ENCODE measurements around the gene MAGEA2B. TPM values are rescaled to one million over a fixed set of nuclear protein-coding genes. Genes with fewer than 3 reads are reported as not detected.
"Not testable (repeated sequence)": the region's sequence is repeated elsewhere in the genome, so short reads cannot be mapped to it uniquely, and the experiment has no call there.

Gene MAGEA2B
- total and polyA plus RNA-seq, 11 donors, result not detected

- DNase-seq (no peak), ATAC-seq (no peak)
- 83 to 91% (median 87%) methylated on average over 7 to 12 of the region's 12 CpGs for WGBS, 4 donors
- intact Hi-C loops (cut with DNase I), result no loop called here
- Histone ChIP-seq H3K27ac (no peak overlapping the region), H3K4me1 (no peaks in the 10 kb centered on the region), H3K9me3 (no peaks in the 10 kb centered on the region), H3K36me3 (no peaks in the 10 kb centered on the region), H3K27me3 (no peaks in the 10 kb centered on the region), H3K4me3 (no peak overlapping the region)
- no peak for TF ChIP-seq CTCF (IDR thresholded peaks at IDR 0.05)
- no peak for TF ChIP-seq POLR2A (IDR thresholded peaks at IDR 0.05)
Measured at GRCh38 chrX:152735860-152736511, 21.6 kb downstream of the MAGEA2B start.

GRCh38 chrX:152736528-152736927 is 22.1 kb downstream of the MAGEA2B start:
- H3K4me1 ChIP-seq; H3K4me3 ChIP-seq; H3K9me3 ChIP-seq; intact Hi-C loops (cut with DNase I); H3K27ac ChIP-seq; DNase-seq; ATAC-seq; H3K27me3 ChIP-seq; H3K36me3 ChIP-seq: not testable (repeated sequence)
- WGBS, 4 donors, result 80 to 88% (median 84%) methylated on average over 12 of the region's 12 CpGs

- 74 to 91% (median 81%) methylated on average over 5 of the region's 5 CpGs for WGBS, 4 donors
- H3K9me3 ChIP-seq, result no peaks in the 10 kb centered on the region
- DNase-seq (no peak), ATAC-seq (no peak)
- no peaks in the 10 kb centered on the region for H3K4me1 ChIP-seq
- no peak for TF ChIP-seq POLR2A (IDR thresholded peaks at IDR 0.05)
- no peak for TF ChIP-seq CTCF (IDR thresholded peaks at IDR 0.05)
- peaks cover 0 to 4% (median 0%) of the 10 kb centered on the region in 9 donors for H3K27me3 ChIP-seq
- no peak overlapping the region for H3K27ac ChIP-seq
- H3K36me3 ChIP-seq, result no peaks in the 10 kb centered on the region
- intact Hi-C loops (cut with DNase I), result no loop called here
- H3K4me3 ChIP-seq, result no peak overlapping the region
Measured at GRCh38 chrX:152738560-152738959, 24.1 kb downstream of the MAGEA2B start.

- H3K27ac ChIP-seq; H3K4me1 ChIP-seq; ATAC-seq; DNase-seq; H3K4me3 ChIP-seq; H3K27me3 ChIP-seq; intact Hi-C loops (cut with DNase I); H3K9me3 ChIP-seq; H3K36me3 ChIP-seq: not testable (repeated sequence)
- no CpG with 5 or more reads among the region's 35 CpGs for WGBS, 4 donors
Measured at GRCh38 chrX:152753686-152754650, 39.5 kb downstream of the MAGEA2B start, which contains the start of gene MAGEA2. MAGEA2 (minus strand) TSS chrX:152753842; CDS start chrX:152751363, 2,479 bp downstream.

GRCh38 chrX:152754871-152755270 is 40.4 kb downstream of the MAGEA2B start:
- H3K27ac ChIP-seq, result not testable (repeated sequence)

GRCh38 chrX:152758918-152759317 is 44.5 kb downstream of the MAGEA2B start, which contains the start of gene CSAG3:
CSAG3 (plus strand) TSS chrX:152759218.
- H3K36me3 ChIP-seq; H3K27me3 ChIP-seq; intact Hi-C loops (cut with DNase I); H3K4me1 ChIP-seq; ATAC-seq; DNase-seq; H3K4me3 ChIP-seq; H3K27ac ChIP-seq; H3K9me3 ChIP-seq: not testable (repeated sequence)
- WGBS, 4 donors, result no CpG with 5 or more reads among the region's 2 CpGs

More at GRCh38 chrX:152754871-152755270, 40.4 kb downstream of the MAGEA2B start:
- H3K4me3 ChIP-seq; H3K4me1 ChIP-seq; H3K9me3 ChIP-seq; H3K27me3 ChIP-seq; intact Hi-C loops (cut with DNase I); ATAC-seq; H3K36me3 ChIP-seq; DNase-seq: not testable (repeated sequence)
- no CpG with 5 or more reads among the region's 5 CpGs for WGBS, 4 donors

GRCh38 chrX:152759544-152759943 is 45.1 kb downstream of the MAGEA2B start:
- DNase-seq; H3K9me3 ChIP-seq; ATAC-seq; H3K4me3 ChIP-seq; H3K27ac ChIP-seq; H3K36me3 ChIP-seq; H3K27me3 ChIP-seq; intact Hi-C loops (cut with DNase I); H3K4me1 ChIP-seq: not testable (repeated sequence)
- 74 to 84% (median 80%) methylated on average over 2 to 5 of the region's 7 CpGs for WGBS, 4 donors

- peak in 1 of 4 donors; percentile 37 for ATAC-seq
- H3K27ac ChIP-seq; intact Hi-C loops (cut with DNase I); DNase-seq; H3K4me3 ChIP-seq; H3K4me1 ChIP-seq; H3K27me3 ChIP-seq; H3K9me3 ChIP-seq; H3K36me3 ChIP-seq: not testable (repeated sequence)
- WGBS, 4 donors, result 72 to 87% methylated on average over 3 to 4 of the region's 7 CpGs; no CpG with 5 or more reads in 2 of the 4 donors
Measured at GRCh38 chrX:152761582-152761981, 47.2 kb downstream of the MAGEA2B start.

All from heart left ventricle (tissue), 16 donors.